GM20000 (cell line): Measurements from ENCODE around the gene UMOD.
A peak's percentile ranks its signal among the peaks of the same experiment; 100 is the strongest.

Experiments
- DNase-seq: peaks from one replicate; pipeline ENCODE4 v3.0.0; 2012; ENCODE audit warnings: low spot score
- TF ChIP-seq, protein P1 (sequence below): IDR thresholded peaks from 2 replicates; pipeline ENCODE4 v1.5.1; 2012; ENCODE audit warnings: mild to moderate bottlenecking, control low read depth; ENCODE audit errors: extremely low read depth, missing control alignments

UMOD gene

DNA sequence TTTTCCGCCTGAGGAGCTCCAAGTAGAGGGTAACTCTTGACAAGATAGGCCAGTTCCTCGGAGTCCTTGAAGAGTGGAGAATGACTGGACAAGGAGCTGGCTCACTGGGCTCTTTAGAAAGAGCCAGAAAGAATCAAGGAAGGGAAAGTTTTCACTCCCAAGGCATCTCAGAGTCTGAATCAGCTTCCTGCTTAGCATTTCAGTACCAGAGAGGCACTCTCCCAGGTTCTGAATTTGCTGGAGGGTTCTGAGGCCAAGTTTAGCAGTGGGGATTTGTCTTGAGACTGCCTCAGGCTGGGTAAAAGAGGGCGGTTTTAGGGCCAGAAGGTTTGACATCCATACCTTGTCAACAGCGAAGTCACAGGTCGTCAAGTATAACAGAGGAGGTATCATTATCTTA, 50.7 kb downstream of the UMOD start:
- TF ChIP-seq, protein P1, sequence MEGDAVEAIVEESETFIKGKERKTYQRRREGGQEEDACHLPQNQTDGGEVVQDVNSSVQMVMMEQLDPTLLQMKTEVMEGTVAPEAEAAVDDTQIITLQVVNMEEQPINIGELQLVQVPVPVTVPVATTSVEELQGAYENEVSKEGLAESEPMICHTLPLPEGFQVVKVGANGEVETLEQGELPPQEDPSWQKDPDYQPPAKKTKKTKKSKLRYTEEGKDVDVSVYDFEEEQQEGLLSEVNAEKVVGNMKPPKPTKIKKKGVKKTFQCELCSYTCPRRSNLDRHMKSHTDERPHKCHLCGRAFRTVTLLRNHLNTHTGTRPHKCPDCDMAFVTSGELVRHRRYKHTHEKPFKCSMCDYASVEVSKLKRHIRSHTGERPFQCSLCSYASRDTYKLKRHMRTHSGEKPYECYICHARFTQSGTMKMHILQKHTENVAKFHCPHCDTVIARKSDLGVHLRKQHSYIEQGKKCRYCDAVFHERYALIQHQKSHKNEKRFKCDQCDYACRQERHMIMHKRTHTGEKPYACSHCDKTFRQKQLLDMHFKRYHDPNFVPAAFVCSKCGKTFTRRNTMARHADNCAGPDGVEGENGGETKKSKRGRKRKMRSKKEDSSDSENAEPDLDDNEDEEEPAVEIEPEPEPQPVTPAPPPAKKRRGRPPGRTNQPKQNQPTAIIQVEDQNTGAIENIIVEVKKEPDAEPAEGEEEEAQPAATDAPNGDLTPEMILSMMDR = no peak
- DNase-seq = no peak

DNA sequence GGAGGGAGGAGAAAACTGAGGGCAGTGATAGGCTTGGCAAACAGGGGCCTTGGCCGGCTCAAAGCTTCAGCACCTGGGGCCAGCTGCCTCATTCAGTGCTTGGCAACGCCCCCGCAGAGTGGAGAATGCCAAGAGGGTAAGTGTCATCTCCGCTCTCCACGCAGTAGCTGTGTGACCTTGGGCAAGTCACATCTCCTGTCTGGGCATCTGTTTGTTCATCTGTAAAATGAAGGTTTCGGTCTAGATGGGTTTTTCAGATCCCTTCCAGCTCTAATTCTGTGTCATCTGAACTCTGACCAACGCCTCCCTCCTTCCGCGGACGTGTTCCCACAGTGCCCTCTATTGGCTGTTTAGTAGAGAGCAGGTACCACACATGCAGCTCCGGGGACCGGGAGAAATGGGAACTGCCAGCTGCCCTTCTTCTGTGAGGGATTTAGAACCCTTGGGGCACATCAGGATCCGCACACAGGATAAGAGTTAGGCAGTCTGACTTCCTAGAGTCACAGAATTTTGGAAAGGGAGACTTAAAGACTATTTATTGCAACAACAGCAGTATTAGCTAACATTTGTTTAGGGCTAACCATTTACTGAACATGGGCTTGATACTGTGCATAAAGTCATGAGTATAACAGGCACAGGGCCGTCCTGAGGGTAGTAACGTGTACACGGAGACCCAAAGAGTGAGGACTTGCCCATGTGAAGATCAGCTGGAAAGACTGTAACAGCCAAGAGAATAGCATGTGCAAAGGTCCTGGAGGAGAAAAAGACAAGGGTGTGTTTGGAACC, 52.0 kb downstream of the UMOD start:
- DNase-seq = peak; percentile 67
- TF ChIP-seq, protein P1 = peak; percentile 80

DNA sequence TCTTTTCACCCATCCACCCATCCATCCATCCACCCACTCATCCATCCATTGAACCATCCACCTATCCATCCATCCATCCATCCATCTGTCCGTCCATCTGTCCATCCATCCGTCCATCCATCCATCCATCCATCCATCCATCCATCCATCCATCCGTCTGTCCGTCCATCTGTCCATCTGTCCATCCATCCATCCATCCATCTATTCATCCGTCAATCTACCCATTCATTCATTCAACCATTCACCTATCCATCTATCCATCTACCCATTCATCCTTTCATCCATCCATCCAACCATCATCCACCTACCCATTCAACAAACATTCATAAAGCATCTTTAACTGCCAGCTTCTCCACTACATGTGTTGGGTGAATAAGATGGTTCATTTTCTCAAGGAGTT, 54.1 kb downstream of the UMOD start:
- DNase-seq = no peak
- TF ChIP-seq, protein P1 = no peak

DNA sequence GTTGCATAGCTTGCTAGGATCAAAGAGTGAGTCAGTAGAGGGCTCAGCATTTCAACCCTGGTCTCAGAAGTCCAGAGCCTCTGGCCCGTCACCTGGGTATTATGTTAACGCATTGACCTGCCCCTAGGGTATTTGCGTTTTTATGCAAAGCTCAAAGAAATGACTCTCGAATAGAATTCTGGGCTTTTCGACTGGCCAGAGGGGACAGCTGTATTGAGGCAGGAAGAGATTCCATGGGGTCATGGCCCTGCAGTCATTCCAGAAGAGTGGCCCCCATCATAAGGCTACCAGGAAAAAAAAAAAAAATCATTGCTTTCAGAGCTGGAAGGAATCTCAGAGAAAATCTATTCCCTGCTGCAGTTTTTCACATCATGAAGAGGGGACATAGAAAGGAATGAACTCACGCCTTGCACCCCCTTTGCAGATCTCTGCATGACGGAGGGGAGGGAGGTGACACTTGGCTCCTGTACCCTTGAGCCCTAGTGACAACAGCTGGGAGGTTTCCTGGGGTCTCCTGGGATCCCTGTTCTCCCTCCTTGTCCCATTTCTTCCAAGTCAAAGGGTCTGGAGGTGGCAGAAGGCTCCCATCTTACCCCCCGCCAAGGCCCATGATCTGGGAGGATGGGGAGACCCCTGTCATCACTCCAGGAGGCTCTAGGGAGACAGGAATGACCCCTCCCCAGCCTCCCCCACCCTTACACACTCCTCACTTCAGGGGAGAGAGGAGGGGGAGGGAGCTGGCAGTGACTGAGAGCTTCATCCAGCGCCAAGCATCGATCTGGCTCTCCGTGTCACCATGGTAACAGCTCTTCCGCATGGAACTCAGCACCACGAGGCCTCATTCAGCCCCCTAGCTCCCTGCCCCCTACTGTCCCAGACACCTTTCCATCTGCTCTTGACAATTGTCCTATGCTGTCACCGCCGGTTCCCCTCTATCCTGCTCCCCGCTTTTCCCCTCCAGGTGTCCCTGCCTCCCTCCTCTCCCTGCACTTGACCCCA, 61.0 kb downstream of the UMOD start:
- TF ChIP-seq, protein P1 = no peak
- DNase-seq = no peak

DNA sequence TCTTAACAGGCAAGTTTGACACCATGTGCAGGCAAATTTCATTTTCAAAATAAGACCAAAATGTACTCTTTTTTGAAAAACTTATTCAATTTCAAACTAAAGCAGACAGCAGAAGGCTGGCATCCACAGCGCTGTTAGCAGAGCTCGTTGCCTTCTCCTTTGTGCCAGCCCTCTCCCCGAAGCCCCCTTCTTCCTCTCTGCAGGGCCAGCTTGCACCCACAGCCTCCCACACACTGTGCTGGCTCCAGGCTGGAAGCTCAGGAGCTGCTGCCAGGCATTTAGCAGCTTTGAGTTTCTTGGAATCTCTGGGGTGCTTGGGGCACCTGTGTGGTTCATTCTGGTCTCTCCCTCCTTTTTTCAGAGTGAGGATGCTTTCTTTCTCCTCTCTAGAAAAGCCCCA, 62.9 kb downstream of the UMOD start:
- TF ChIP-seq, protein P1 = no peak
- DNase-seq = no peak

DNA sequence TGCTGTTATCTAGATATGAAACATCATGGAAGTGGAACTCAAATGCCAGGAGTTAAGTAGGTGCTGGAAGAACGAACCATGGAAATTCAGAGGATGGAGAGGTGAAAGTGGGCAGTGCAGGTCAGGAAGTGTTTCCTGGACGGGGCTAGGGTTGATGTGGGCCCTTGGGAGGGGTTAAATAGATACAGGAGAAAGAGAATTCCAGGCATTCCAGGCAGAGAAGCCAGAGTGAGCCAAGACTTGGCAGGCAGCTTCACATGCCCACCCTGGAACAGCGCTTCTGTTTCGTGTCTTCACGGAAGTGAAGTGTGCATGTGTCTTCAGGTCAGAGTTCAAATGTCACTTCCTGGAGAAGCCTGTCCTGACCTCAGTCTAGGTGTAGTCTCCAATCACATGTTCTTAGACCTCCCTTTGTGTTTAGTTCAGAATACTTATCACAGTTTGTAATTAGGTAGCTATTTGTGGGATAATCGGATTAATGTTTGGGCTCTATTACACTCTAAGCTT, 66.5 kb downstream of the UMOD start:
- TF ChIP-seq, protein P1 = no peak
- no peak for DNase-seq
